HL-60 (cell line): ENCODE data around the gene CMTM8.

Experiments
- DNase-seq, 2 experiments: peaks; one replicate each; pipeline ENCODE4 v3.0.0-alpha.2; 2010 to 2020; ENCODE audit warnings: low read depth in 1 of 2, low spot score in 1 of 2
- H3K27ac ChIP-seq: fragments of 250-450 bp; sonication (Bioruptor Pico); replicated peaks from 2 replicates; pipeline ENCODE4 v1.5.1; 2020; ENCODE audit warnings: mild to moderate bottlenecking, moderate library complexity
- H3K27me3 ChIP-seq: fragments of 250-450 bp; sonication (Bioruptor Pico); 2 replicates; pipeline ENCODE4 v1.5.1; 2021; ENCODE audit warnings: mild to moderate bottlenecking, moderate library complexity; ENCODE audit not compliant: insufficient read depth, poor library complexity, severe bottlenecking
- H3K4me3 ChIP-seq: replicated peaks from 2 replicates; pipeline ENCODE4 v1.5.1; 2011; ENCODE audit warnings: mild to moderate bottlenecking, control low read depth, low read length; ENCODE audit not compliant: insufficient read depth
- GABPA ChIP-seq: IDR thresholded peaks from 2 replicates; pipeline ENCODE4 v1.6.1; 2012; ENCODE audit warnings: low read depth
- POLR2AphosphoS5 ChIP-seq: IDR thresholded peaks from 2 replicates; pipeline ENCODE4 v1.6.1; 2012; ENCODE audit warnings: low read depth
- SPI1 ChIP-seq: IDR thresholded peaks from 2 replicates; pipeline ENCODE4 v1.6.1; 2012; ENCODE audit warnings: low read depth, mild to moderate bottlenecking, borderline replicate concordance
- TF ChIP-seq, protein P1 (sequence below): IDR thresholded peaks from 2 replicates; pipeline ENCODE4 v1.6.1; 2012; ENCODE audit warnings: low read depth; ENCODE audit not compliant: insufficient replicate concordance
- TF ChIP-seq, protein P2 (sequence below): IDR thresholded peaks from one replicate; pipeline ENCODE4 v1.5.1; 2011; ENCODE audit warnings: low read length, control low read depth, inconsistent platforms; ENCODE audit not compliant: insufficient read depth

The CMTM8 gene

GRCh38 chr3:32255345-32255744 lies 16.9 kb downstream of the CMTM8 start:
- Histone ChIP-seq H3K27ac (no peak overlapping the region), H3K4me3 (no peak overlapping the region), H3K27me3 (no peaks in the 10 kb centered on the region)
- TF ChIP-seq, protein P1, sequence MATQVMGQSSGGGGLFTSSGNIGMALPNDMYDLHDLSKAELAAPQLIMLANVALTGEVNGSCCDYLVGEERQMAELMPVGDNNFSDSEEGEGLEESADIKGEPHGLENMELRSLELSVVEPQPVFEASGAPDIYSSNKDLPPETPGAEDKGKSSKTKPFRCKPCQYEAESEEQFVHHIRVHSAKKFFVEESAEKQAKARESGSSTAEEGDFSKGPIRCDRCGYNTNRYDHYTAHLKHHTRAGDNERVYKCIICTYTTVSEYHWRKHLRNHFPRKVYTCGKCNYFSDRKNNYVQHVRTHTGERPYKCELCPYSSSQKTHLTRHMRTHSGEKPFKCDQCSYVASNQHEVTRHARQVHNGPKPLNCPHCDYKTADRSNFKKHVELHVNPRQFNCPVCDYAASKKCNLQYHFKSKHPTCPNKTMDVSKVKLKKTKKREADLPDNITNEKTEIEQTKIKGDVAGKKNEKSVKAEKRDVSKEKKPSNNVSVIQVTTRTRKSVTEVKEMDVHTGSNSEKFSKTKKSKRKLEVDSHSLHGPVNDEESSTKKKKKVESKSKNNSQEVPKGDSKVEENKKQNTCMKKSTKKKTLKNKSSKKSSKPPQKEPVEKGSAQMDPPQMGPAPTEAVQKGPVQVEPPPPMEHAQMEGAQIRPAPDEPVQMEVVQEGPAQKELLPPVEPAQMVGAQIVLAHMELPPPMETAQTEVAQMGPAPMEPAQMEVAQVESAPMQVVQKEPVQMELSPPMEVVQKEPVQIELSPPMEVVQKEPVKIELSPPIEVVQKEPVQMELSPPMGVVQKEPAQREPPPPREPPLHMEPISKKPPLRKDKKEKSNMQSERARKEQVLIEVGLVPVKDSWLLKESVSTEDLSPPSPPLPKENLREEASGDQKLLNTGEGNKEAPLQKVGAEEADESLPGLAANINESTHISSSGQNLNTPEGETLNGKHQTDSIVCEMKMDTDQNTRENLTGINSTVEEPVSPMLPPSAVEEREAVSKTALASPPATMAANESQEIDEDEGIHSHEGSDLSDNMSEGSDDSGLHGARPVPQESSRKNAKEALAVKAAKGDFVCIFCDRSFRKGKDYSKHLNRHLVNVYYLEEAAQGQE, result no peak
- TF ChIP-seq POLR2AphosphoS5, result no peak
- TF ChIP-seq SPI1, result no peak
- TF ChIP-seq, protein P2, sequence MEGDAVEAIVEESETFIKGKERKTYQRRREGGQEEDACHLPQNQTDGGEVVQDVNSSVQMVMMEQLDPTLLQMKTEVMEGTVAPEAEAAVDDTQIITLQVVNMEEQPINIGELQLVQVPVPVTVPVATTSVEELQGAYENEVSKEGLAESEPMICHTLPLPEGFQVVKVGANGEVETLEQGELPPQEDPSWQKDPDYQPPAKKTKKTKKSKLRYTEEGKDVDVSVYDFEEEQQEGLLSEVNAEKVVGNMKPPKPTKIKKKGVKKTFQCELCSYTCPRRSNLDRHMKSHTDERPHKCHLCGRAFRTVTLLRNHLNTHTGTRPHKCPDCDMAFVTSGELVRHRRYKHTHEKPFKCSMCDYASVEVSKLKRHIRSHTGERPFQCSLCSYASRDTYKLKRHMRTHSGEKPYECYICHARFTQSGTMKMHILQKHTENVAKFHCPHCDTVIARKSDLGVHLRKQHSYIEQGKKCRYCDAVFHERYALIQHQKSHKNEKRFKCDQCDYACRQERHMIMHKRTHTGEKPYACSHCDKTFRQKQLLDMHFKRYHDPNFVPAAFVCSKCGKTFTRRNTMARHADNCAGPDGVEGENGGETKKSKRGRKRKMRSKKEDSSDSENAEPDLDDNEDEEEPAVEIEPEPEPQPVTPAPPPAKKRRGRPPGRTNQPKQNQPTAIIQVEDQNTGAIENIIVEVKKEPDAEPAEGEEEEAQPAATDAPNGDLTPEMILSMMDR, result no peak
- no peak for TF ChIP-seq GABPA
- DNase-seq, result no peak

- H3K4me3 ChIP-seq, result no peak overlapping the region
- H3K27me3 ChIP-seq, result no peaks in the 10 kb centered on the region
- H3K27ac ChIP-seq, result no peak overlapping the region
- no peak for DNase-seq
- TF ChIP-seq, protein P2, result no peak
- TF ChIP-seq POLR2AphosphoS5, result no peak
- no peak for TF ChIP-seq SPI1
- TF ChIP-seq, protein P1, result no peak
- TF ChIP-seq GABPA, result no peak
Measured at GRCh38 chr3:32256206-32256605, 17.7 kb downstream of the CMTM8 start.

GRCh38 chr3:32257042-32257441 lies 18.6 kb downstream of the CMTM8 start:
- TF ChIP-seq, protein P2, result no peak
- TF ChIP-seq, protein P1, result no peak
- TF ChIP-seq POLR2AphosphoS5 (no peak), GABPA (no peak), SPI1 (no peak)
- Histone ChIP-seq H3K27ac (no peak overlapping the region), H3K4me3 (no peak overlapping the region), H3K27me3 (no peaks in the 10 kb centered on the region)
- no peak for DNase-seq
